GM20000 (cell line): Measurements from ENCODE around the gene ARL2BP.

ENCODE experiments used
- DNase-seq: peaks from one replicate; pipeline ENCODE4 v3.0.0; 2012; ENCODE audit warnings: low spot score
- CTCF ChIP-seq: IDR thresholded peaks from 2 replicates; pipeline ENCODE4 v1.5.1; 2012; ENCODE audit warnings: mild to moderate bottlenecking, control low read depth; ENCODE audit errors: extremely low read depth, missing control alignments

Gene ARL2BP

GRCh38 chr16:57301126-57301817 lies 56.2 kb downstream of the ARL2BP start:
- DNase-seq = no peak
- no peak for TF ChIP-seq CTCF
